Duodenal mucosa (tissue), 2 donors: Measurements from ENCODE around the gene SLC6A15.
A peak's percentile ranks its signal among the peaks of the same experiment; 100 is the strongest.

Experiments
- H3K27ac ChIP-seq: one replicate; pipeline ENCODE4 v1.7.0; 2013; ENCODE audit warnings: low read depth, low read length
- H3K27me3 ChIP-seq, 2 donors: one replicate each; pipeline ENCODE4 v1.7.0; 2013; ENCODE audit warnings: low read length in 2 of 2, control low read depth in 1 of 2; ENCODE audit not compliant: insufficient read depth in 2 of 2, control insufficient read depth in 1 of 2
- H3K36me3 ChIP-seq, 2 donors: one replicate each; pipeline ENCODE4 v1.7.0; 2013; ENCODE audit warnings: low read length in 2 of 2, control low read depth in 1 of 2; ENCODE audit not compliant: insufficient read depth in 2 of 2, control insufficient read depth in 1 of 2
- H3K4me1 ChIP-seq, 2 donors: one replicate each; pipeline ENCODE4 v1.7.0; 2013; ENCODE audit warnings: low read length in 2 of 2, control low read depth in 1 of 2; ENCODE audit not compliant: insufficient read depth in 2 of 2, control insufficient read depth in 1 of 2
- H3K4me3 ChIP-seq, 2 donors: one replicate each; pipeline ENCODE4 v1.7.0; 2013; ENCODE audit warnings: low read length in 2 of 2, low read depth in 1 of 2
- H3K9ac ChIP-seq, 2 donors: one replicate each; pipeline ENCODE4 v1.7.0; 2013; ENCODE audit warnings: low read length in 2 of 2, low read depth in 1 of 2
- H3K9me3 ChIP-seq, 2 donors: one replicate each; pipeline ENCODE4 v1.7.0; 2013; ENCODE audit warnings: low read length in 2 of 2, control low read depth in 1 of 2; ENCODE audit not compliant: control insufficient read depth in 1 of 2

Gene SLC6A15

GRCh38 chr12:84920331-84920730 is 7.7 kb upstream of the SLC6A15 start:
- H3K4me1 ChIP-seq = no peaks in the 10 kb centered on the region
- no peaks in the 10 kb centered on the region for H3K36me3 ChIP-seq
- H3K4me3 ChIP-seq = no peak overlapping the region
- H3K27ac ChIP-seq = no peak overlapping the region
- H3K27me3 ChIP-seq = no peaks in the 10 kb centered on the region
- no peaks in the 10 kb centered on the region for H3K9me3 ChIP-seq
- no peak overlapping the region for H3K9ac ChIP-seq

GRCh38 chr12:84919271-84919670 is 6.7 kb upstream of the SLC6A15 start:
- Histone ChIP-seq H3K9ac (no peak overlapping the region), H3K27me3 (peaks cover 0 to 5% of the 10 kb centered on the region in 2 donors), H3K9me3 (no peaks in the 10 kb centered on the region), H3K4me1 (no peaks in the 10 kb centered on the region), H3K4me3 (no peak overlapping the region), H3K27ac (no peak overlapping the region), H3K36me3 (no peaks in the 10 kb centered on the region)

DNA sequence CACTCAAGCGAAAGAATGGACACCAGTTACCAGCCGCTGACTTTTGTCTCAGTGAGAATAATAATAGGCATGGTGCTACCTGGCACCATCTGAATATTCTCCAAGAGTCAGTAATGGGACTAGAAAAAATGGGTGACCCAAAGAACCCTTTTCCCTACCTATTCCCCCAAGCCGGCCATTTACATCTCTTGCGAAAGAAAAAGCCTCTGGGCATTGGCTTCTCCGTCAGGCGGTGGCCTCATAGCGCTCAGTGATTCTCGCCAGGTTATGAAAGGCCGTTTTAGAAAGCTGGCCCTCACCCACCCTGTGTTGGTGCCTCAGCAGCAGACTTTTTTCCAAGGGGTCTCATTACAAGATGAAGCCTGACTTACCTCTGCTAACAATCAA is 523 bp upstream of the SLC6A15 start:
- H3K9me3 ChIP-seq = no peaks in the 10 kb centered on the region
- peaks cover 5 to 18% of the 10 kb centered on the region in 2 donors for H3K4me1 ChIP-seq
- H3K27ac ChIP-seq = no peak overlapping the region
- H3K4me3 ChIP-seq = peak overlapping the region; percentile 8 to 36
- no peaks in the 10 kb centered on the region for H3K36me3 ChIP-seq
- H3K27me3 ChIP-seq = peaks cover 18 to 34% of the 10 kb centered on the region in 2 donors
- no peak overlapping the region for H3K9ac ChIP-seq

GRCh38 chr12:84911271-84912197 is 1.1 kb downstream of the SLC6A15 start:
- no peak overlapping the region for H3K9ac ChIP-seq
- H3K27ac ChIP-seq = no peak overlapping the region
- peaks cover 5 to 18% of the 10 kb centered on the region in 2 donors for H3K4me1 ChIP-seq
- peaks cover 18 to 34% of the 10 kb centered on the region in 2 donors for H3K27me3 ChIP-seq
- H3K9me3 ChIP-seq = no peaks in the 10 kb centered on the region
- no peaks in the 10 kb centered on the region for H3K36me3 ChIP-seq
- peak overlapping the region; percentile 40 to 73 for H3K4me3 ChIP-seq

- Histone ChIP-seq H3K27ac (no peak overlapping the region), H3K9ac (no peak overlapping the region), H3K27me3 (peaks cover 18 to 34% of the 10 kb centered on the region in 2 donors), H3K36me3 (no peaks in the 10 kb centered on the region), H3K4me3 (peak overlapping the region; percentile 40 to 73), H3K4me1 (peaks cover 5 to 18% of the 10 kb centered on the region in 2 donors), H3K9me3 (no peaks in the 10 kb centered on the region)
These were observed 1.9 kb downstream of the SLC6A15 start for GRCh38 chr12:84910549-84911241.

DNA sequence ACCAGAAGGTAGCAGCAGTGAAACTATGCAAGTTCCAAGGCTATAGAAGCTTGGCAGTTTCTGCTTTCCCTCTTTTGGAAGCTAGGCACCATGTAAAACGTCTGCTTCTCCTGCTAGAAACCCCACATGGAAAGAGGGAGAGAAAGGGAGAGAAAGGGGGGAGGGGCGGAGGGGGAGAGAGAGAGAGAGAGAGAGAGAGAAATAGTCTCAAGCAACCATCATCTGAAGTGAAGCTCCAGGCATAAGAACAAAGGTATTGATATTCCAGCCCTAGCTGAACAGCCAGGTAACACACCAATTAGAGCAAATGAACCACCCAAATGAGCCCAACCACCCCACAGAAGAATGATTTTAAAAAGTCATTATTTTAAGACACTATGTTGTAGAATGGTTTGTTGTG is 8.5 kb downstream of the SLC6A15 start:
- Histone ChIP-seq H3K27ac (no peak overlapping the region), H3K9me3 (no peaks in the 10 kb centered on the region), H3K4me1 (no peaks in the 10 kb centered on the region), H3K36me3 (no peaks in the 10 kb centered on the region), H3K4me3 (no peak overlapping the region), H3K27me3 (no peaks in the 10 kb centered on the region), H3K9ac (no peak overlapping the region)

DNA sequence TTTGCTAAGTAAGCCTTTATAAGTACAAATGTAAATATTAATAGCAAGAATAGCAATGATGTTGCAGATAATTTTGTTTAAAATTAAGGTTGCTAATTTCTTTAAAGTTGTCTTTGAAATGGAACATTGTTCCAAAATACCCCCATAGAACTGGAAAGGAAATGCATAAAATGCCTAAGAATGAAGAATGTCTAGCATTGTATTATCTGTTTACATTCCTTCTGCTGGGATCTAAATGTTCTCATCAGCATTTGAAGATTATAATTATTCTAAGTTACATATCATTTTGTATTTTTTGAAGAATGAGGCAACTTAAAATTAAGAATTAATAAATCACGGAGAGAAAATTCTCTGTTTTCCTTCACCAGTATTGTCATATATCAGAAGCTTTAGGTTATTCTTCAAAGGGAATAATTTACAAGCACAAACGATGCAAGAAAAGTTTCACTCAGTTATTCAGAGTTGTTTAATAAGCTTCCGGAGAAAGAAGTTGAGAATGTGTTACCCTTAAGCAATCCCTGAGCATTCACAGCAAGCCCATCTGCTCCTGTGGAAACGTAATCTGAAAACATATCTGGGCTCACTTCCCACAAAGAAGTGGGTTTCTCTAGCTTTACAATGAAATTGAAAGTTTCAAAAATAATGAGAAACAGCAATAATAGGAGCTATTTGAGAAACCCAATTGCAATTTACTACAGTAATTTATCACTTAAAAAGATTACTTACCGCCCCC is 21.3 kb downstream of the SLC6A15 start:
- no peak overlapping the region for H3K9ac ChIP-seq
- H3K36me3 ChIP-seq = no peaks in the 10 kb centered on the region
- no peaks in the 10 kb centered on the region for H3K27me3 ChIP-seq
- no peaks in the 10 kb centered on the region for H3K9me3 ChIP-seq
- H3K27ac ChIP-seq = no peak overlapping the region
- no peaks in the 10 kb centered on the region for H3K4me1 ChIP-seq
- H3K4me3 ChIP-seq = no peak overlapping the region

- no peaks in the 10 kb centered on the region for H3K4me1 ChIP-seq
- H3K9me3 ChIP-seq = no peaks in the 10 kb centered on the region
- H3K27me3 ChIP-seq = no peaks in the 10 kb centered on the region
- no peak overlapping the region for H3K4me3 ChIP-seq
- no peaks in the 10 kb centered on the region for H3K36me3 ChIP-seq
- no peak overlapping the region for H3K27ac ChIP-seq
- H3K9ac ChIP-seq = no peak overlapping the region
These were observed 22.8 kb downstream of the SLC6A15 start for GRCh38 chr12:84889818-84890217.

- no peaks in the 10 kb centered on the region for H3K4me1 ChIP-seq
- no peak overlapping the region for H3K27ac ChIP-seq
- no peak overlapping the region for H3K9ac ChIP-seq
- no peaks in the 10 kb centered on the region for H3K36me3 ChIP-seq
- H3K9me3 ChIP-seq = no peaks in the 10 kb centered on the region
- no peak overlapping the region for H3K4me3 ChIP-seq
- no peaks in the 10 kb centered on the region for H3K27me3 ChIP-seq
These were observed 23.7 kb downstream of the SLC6A15 start for GRCh38 chr12:84888861-84889260.

DNA sequence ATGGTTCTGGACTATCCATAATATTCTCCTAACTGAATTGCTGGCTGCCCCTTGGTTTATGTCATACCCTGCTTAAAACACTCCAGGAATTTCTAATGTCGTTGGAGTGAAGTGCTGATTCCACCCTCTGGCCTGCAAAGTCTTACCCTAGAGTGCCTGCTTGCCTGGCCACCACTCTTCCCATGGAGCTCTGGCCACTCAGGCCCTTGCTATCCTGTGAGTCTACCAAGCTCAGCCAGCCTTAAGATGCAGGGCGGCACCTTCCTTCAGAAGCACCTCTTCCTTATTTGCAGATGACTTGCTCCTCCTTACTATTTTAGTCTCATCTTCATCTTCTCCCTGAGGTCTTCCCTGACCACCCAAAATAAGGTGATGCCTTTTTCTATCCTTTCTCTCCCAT is 35.3 kb downstream of the SLC6A15 start:
- Histone ChIP-seq H3K9ac (no peak overlapping the region), H3K4me1 (no peaks in the 10 kb centered on the region), H3K4me3 (no peak overlapping the region), H3K36me3 (no peaks in the 10 kb centered on the region), H3K27ac (no peak overlapping the region), H3K27me3 (no peaks in the 10 kb centered on the region), H3K9me3 (no peaks in the 10 kb centered on the region)
